Measurements from ENCODE around the gene NELL1.

The NELL1 gene

DNA sequence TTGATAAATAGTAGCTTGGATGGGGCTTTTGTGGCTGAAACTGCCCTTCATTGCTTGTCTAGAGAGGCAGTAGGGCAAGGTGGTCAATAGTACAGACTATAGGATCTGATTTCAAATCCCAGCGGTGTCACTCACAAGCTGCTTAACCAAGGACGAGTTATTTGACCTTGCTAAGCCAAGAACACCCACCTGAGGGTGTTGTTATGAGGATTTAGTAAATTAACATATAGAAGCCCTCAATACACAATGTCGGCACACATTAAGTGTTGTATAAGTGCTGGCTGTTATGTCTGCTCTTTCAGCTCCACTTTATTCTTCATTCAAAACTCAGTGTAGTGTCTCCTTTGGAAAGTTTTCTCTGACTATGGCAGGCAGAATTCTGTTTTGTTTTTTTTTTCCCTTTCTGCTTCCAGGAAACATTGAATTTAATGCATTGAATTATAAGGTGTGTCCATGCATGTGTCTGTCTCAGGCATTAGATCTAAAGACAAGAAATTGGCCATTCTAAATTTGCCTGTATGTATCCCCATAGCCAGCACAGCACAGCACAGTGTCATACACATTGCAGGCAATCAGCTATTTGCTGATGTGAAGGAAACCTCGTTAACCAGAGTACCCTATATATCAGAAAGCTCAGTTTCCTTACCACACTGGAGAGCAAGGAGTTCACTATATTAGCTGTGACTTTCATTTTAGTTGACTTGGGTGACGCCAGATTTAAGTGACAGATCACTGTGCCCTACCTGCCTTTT, 212.1 kb downstream of the NELL1 start:
- DNase-seq (ENCODE audit: low read depth), result no peak
- no peak overlapping the region for H3K4me3 ChIP-seq (ENCODE audit: control insufficient read depth, low read depth, low read length)
- TF ChIP-seq, protein P1, sequence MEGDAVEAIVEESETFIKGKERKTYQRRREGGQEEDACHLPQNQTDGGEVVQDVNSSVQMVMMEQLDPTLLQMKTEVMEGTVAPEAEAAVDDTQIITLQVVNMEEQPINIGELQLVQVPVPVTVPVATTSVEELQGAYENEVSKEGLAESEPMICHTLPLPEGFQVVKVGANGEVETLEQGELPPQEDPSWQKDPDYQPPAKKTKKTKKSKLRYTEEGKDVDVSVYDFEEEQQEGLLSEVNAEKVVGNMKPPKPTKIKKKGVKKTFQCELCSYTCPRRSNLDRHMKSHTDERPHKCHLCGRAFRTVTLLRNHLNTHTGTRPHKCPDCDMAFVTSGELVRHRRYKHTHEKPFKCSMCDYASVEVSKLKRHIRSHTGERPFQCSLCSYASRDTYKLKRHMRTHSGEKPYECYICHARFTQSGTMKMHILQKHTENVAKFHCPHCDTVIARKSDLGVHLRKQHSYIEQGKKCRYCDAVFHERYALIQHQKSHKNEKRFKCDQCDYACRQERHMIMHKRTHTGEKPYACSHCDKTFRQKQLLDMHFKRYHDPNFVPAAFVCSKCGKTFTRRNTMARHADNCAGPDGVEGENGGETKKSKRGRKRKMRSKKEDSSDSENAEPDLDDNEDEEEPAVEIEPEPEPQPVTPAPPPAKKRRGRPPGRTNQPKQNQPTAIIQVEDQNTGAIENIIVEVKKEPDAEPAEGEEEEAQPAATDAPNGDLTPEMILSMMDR (conservative IDR thresholded peaks at IDR 0.05; ENCODE audit: control insufficient read depth, insufficient read depth, low read depth, low read length), result no peak

DNA sequence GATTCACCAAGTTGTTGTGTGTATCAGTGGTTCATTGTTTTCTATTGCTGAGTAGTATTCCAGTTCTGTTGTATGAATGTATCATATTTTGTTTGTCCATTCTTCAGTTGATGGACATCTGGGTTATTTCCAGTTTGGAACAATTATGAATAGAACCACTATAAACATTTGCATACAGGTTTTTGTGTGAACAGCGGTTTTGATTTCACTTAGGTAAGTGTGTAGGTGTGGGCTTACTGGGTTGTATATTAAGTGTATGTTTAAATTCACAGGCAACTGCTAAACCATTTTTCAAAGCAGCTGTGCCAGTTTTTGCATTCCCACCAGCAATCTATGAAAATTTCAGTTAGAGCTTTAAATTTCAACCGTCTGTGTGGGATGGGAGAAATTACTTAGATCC, 217.8 kb downstream of the NELL1 start:
- TF ChIP-seq, protein P1 (conservative IDR thresholded peaks at IDR 0.05; ENCODE audit: control insufficient read depth, insufficient read depth, low read depth, low read length), result no peak
- DNase-seq (ENCODE audit: low read depth), result no peak
- no peak overlapping the region for H3K4me3 ChIP-seq (ENCODE audit: control insufficient read depth, low read depth, low read length)

DNA sequence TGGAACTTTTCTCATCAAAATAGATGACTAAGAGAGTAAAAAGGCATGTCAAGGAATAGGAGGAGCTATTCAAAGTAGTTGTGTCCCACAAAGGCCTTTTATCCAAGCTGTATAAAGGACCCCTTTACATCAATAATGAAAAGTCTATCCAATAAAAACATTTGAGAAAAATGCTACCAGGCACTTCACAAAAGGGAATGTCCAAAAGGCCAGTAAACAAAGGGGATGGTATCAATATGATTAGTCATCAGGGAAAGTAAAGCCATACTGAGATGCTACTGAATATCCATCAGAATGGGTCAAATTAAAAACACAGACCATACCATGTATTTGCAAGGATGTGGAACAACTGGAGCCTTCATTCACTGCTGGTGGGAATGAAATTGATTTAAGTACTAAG, 224.9 kb downstream of the NELL1 start:
- no peak for DNase-seq (ENCODE audit: low read depth)
- no peak overlapping the region for H3K4me3 ChIP-seq (ENCODE audit: control insufficient read depth, low read depth, low read length)
- TF ChIP-seq, protein P1 (conservative IDR thresholded peaks at IDR 0.05; ENCODE audit: control insufficient read depth, insufficient read depth, low read depth, low read length), result no peak

DNA sequence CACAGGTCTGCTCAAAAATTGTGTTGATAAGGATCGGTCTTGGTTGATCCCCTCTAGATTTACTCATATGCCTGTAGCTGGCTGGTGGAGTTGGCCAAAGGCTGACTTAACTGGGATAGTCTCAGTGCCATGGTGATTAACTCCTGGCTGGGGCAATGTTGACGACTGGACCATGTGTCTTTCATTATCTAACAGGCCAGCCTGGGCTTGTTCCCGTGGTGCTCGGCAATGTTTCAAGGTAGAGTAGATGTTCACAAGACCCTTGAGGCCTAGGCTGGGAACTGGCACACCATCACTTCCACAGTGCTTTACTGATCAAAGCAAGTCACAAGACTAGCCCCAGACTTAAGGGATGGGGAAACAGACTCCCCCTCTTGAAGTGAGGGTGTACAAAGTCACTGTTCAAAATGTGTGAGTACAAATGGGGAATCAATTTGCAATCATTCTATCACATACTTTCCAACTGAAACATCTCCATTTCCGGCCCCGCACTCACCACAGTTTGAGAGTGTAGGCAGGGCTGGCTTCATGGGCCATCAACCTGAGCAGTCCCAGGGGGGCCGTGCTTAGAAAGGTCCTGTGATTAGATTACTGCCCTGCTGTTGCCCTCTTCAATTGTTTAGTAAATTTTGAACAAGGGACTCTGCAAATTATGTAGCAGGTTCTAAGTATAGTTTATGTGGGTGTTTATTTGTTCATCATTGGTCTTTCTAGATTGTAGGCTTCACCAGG, 240.8 kb downstream of the NELL1 start:
- no peak overlapping the region for H3K4me3 ChIP-seq (ENCODE audit: control insufficient read depth, low read depth, low read length)
- TF ChIP-seq, protein P1 (conservative IDR thresholded peaks at IDR 0.05; ENCODE audit: control insufficient read depth, insufficient read depth, low read depth, low read length), result no peak
- no peak for DNase-seq (ENCODE audit: low read depth)

DNA sequence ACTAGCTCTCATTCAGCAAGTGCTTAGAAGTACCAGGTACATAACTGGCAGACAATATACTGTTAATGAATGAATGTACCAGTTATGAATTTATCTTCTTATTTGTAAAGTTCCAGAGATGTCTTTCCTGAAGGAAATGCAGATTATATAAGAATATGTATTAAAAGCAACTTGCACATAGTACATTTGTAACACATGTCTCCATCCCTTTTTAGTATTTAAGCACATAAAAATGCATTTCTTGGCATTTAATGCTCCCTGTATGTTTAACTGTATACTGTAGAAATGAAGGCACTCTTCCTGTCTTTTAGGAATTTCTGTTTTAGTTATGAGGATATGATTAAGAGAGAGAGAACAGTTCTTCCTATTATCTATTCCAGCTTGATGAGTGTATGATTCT, 241.3 kb downstream of the NELL1 start:
- DNase-seq (ENCODE audit: low read depth), result no peak
- TF ChIP-seq, protein P1 (conservative IDR thresholded peaks at IDR 0.05; ENCODE audit: control insufficient read depth, insufficient read depth, low read depth, low read length), result no peak
- H3K4me3 ChIP-seq (ENCODE audit: control insufficient read depth, low read depth, low read length), result no peak overlapping the region

DNA sequence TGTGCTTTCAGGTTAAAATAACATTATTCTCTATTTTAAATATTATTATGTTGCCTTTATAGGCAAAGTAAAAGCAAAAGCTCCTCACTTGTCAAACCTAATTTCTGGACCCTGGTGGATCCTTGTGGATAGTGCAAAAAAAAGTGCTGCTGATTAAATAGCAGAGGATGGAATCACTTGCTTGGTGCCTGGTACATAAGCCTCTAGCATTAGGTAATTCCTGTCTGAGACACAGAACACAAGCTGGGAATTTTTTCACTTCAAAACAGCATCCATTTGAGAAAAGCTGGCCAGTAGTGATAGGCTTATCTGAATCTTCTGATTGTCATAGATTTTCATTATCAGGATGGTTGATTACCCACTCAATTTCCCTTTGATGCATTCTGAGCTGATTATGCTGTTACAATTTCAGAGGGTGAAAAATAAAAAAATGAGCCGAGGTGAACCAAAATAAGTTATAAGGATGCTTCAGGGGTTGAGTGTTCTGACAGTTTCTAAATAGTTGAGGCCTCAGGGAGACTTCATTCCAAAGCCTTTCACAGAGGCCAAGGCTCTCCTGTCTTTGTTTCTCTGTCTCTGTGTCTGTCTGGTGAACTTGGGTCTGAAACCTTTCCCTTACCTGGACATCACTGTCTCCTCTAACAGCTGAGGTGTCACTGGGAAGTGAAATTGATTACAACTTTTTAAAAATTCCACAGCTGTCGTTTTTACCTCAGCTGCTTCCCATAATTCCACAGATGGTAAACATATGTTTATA, 242.9 kb downstream of the NELL1 start:
- DNase-seq (ENCODE audit: low read depth), result no peak
- TF ChIP-seq, protein P1 (conservative IDR thresholded peaks at IDR 0.05; ENCODE audit: control insufficient read depth, insufficient read depth, low read depth, low read length), result no peak
- H3K4me3 ChIP-seq (ENCODE audit: control insufficient read depth, low read depth, low read length), result no peak overlapping the region
